Measurements from ENCODE around the gene CBLIF.
A peak's percentile ranks its signal among the peaks of the same experiment; 100 is the strongest.
"Not testable (repeated sequence)": the region's sequence is repeated elsewhere in the genome, so short reads cannot be mapped to it uniquely, and the experiment has no call there.

CBLIF gene

DNA sequence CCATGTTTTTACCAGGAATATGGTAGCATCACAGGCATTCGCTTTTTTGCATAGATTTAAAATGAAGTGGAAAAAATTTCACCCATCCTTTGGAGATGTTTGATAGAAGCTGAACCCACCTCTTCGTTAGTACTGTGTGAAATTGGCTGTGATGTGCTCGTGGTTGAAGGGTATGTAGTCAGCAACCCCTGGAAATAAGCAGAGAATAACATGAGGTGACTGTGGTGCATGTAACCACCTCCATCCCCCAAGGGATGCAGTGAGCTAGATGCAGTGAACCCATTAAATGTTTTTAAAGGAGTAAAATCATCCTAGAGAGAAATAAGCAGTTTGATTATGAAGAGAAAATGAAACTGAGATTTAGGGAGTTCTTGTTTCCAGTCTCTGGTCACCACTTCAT is 15.9 kb downstream of the CBLIF start:
- H3K27me3 ChIP-seq (ENCODE audit: insufficient read depth, poor library complexity, severe bottlenecking) = no peaks in the 10 kb centered on the region
- no peak overlapping the region for H3K27ac ChIP-seq (replicated peaks)
- no peak overlapping the region for H3K4me3 ChIP-seq (replicated peaks; ENCODE audit: insufficient read depth, low read length)
- no peak for DNase-seq (ENCODE audit: low read depth in 1 of 2, low spot score in 1 of 2)
- TF ChIP-seq, protein P1, sequence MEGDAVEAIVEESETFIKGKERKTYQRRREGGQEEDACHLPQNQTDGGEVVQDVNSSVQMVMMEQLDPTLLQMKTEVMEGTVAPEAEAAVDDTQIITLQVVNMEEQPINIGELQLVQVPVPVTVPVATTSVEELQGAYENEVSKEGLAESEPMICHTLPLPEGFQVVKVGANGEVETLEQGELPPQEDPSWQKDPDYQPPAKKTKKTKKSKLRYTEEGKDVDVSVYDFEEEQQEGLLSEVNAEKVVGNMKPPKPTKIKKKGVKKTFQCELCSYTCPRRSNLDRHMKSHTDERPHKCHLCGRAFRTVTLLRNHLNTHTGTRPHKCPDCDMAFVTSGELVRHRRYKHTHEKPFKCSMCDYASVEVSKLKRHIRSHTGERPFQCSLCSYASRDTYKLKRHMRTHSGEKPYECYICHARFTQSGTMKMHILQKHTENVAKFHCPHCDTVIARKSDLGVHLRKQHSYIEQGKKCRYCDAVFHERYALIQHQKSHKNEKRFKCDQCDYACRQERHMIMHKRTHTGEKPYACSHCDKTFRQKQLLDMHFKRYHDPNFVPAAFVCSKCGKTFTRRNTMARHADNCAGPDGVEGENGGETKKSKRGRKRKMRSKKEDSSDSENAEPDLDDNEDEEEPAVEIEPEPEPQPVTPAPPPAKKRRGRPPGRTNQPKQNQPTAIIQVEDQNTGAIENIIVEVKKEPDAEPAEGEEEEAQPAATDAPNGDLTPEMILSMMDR (IDR thresholded peaks at IDR 0.05; ENCODE audit: insufficient read depth, low read length) = no peak
- TF ChIP-seq SPI1 (IDR thresholded peaks at IDR 0.05; ENCODE audit: borderline replicate concordance, low read depth) (no peak), POLR2AphosphoS5 (IDR thresholded peaks at IDR 0.05; ENCODE audit: low read depth) (no peak), REST (IDR thresholded peaks at IDR 0.05; ENCODE audit: insufficient replicate concordance, low read depth) (no peak), GABPA (IDR thresholded peaks at IDR 0.05; ENCODE audit: low read depth) (no peak)

DNA sequence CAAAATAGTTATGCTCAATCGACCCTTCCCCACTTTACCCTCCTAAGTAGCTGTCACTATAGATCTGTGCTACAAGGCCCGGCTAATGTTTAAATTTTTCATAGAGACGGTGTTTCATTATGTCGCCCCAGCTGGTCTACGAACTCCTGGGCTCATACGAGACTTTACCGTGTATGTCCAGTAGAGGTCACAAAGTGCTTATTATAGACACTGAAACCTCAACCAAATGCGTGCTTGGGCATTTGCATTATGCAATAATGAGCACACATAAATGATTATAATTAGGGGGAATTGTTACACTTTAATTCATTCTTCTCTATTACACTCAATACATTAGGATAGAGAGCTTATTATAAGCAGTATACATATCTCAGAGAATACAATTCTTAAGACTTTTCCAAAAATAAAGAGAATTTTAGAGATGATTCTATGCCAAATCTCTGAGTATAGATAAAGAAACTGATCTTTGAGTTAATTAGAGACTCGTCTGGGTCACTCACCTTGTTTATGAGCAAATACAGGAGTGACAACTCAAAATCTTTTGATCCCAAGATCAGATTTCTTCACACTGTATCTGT is 22.2 kb downstream of the CBLIF start:
- H3K27me3 ChIP-seq (ENCODE audit: insufficient read depth, poor library complexity, severe bottlenecking) = no peaks in the 10 kb centered on the region
- DNase-seq (ENCODE audit: low read depth in 1 of 2, low spot score in 1 of 2) = peak; percentile 38 to 75
- no peak overlapping the region for H3K27ac ChIP-seq (replicated peaks)
- no peak for TF ChIP-seq POLR2AphosphoS5 (IDR thresholded peaks at IDR 0.05; ENCODE audit: low read depth)
- TF ChIP-seq, protein P1 (IDR thresholded peaks at IDR 0.05; ENCODE audit: insufficient read depth, low read length) = peak; percentile 38
- no peak overlapping the region for H3K4me3 ChIP-seq (replicated peaks; ENCODE audit: insufficient read depth, low read length)

DNA sequence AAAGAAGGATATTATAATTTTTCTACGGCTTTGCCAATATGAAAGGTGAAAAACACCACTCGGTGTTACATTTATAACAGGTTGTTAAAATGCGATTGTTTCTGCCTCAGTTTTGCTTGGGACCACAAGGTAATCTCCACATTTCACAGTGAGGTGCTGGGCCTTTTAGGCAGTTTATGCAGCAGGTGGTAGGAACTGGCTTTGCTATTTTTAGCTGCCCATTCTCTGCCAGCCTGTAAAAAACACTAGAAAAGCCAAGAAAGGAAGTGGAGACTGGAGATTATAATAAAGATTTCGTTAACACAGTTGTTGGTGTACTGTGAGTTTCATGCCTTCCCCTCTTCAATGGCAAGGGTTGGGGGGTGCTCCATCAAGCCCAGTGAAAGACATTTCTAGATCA is 26.7 kb downstream of the CBLIF start:
- Histone ChIP-seq H3K4me3 (replicated peaks; ENCODE audit: insufficient read depth, low read length) (no peak overlapping the region), H3K27me3 (ENCODE audit: insufficient read depth, poor library complexity, severe bottlenecking) (no peaks in the 10 kb centered on the region), H3K27ac (replicated peaks) (peak overlapping the region; percentile 10; the same call in 1 of the 2 replicates)
- DNase-seq (ENCODE audit: low read depth in 1 of 2, low spot score in 1 of 2) = peak in 1 of 2 experiments; percentile 14
- TF ChIP-seq GABPA (IDR thresholded peaks at IDR 0.05; ENCODE audit: low read depth) = no peak
- peak; percentile 74; the same call in 1 of the 2 replicates for TF ChIP-seq SPI1 (IDR thresholded peaks at IDR 0.05; ENCODE audit: borderline replicate concordance, low read depth)
- TF ChIP-seq POLR2AphosphoS5 (IDR thresholded peaks at IDR 0.05; ENCODE audit: low read depth) = no peak

GRCh38 chr11:59816434-59816833 is 28.9 kb downstream of the CBLIF start:
- H3K27me3 ChIP-seq (ENCODE audit: insufficient read depth, poor library complexity, severe bottlenecking); H3K27ac ChIP-seq (replicated peaks); DNase-seq (ENCODE audit: low read depth in 1 of 2, low spot score in 1 of 2); H3K4me3 ChIP-seq (replicated peaks; ENCODE audit: insufficient read depth, low read length): not testable (repeated sequence)

- Histone ChIP-seq H3K27me3 (ENCODE audit: insufficient read depth, poor library complexity, severe bottlenecking) (no peaks in the 10 kb centered on the region), H3K4me3 (replicated peaks; ENCODE audit: insufficient read depth, low read length) (no peak overlapping the region), H3K27ac (replicated peaks) (no peak overlapping the region)
- TF ChIP-seq REST (IDR thresholded peaks at IDR 0.05; ENCODE audit: insufficient replicate concordance, low read depth) (no peak), SPI1 (IDR thresholded peaks at IDR 0.05; ENCODE audit: borderline replicate concordance, low read depth) (no peak)
- DNase-seq (ENCODE audit: low read depth in 1 of 2, low spot score in 1 of 2) = no peak
Measured at GRCh38 chr11:59815754-59816153, 29.5 kb downstream of the CBLIF start.

Measured in HL-60 (cell line).